Measurements from ENCODE around the gene GPR34.

GRCh38 chrX:41733939-41734338 lies 45.2 kb downstream of the GPR34 start:
- TF ChIP-seq, protein P1, sequence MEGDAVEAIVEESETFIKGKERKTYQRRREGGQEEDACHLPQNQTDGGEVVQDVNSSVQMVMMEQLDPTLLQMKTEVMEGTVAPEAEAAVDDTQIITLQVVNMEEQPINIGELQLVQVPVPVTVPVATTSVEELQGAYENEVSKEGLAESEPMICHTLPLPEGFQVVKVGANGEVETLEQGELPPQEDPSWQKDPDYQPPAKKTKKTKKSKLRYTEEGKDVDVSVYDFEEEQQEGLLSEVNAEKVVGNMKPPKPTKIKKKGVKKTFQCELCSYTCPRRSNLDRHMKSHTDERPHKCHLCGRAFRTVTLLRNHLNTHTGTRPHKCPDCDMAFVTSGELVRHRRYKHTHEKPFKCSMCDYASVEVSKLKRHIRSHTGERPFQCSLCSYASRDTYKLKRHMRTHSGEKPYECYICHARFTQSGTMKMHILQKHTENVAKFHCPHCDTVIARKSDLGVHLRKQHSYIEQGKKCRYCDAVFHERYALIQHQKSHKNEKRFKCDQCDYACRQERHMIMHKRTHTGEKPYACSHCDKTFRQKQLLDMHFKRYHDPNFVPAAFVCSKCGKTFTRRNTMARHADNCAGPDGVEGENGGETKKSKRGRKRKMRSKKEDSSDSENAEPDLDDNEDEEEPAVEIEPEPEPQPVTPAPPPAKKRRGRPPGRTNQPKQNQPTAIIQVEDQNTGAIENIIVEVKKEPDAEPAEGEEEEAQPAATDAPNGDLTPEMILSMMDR (IDR thresholded peaks at IDR 0.05): no peak
- no peak for TF ChIP-seq ZFX (IDR thresholded peaks at IDR 0.05; ENCODE audit: borderline replicate concordance)
